ENCODE results near the gene SLC38A1.
A peak's percentile ranks its signal among the peaks of the same experiment; 100 is the strongest.

SLC38A1 gene

GRCh38 chr12:46233423-46233822 is 35.4 kb downstream of the SLC38A1 start:
- DNase-seq (ENCODE audit: low read depth in 2 of 2): no peak

GRCh38 chr12:46230983-46231382 is 37.9 kb downstream of the SLC38A1 start:
- no peak for DNase-seq (ENCODE audit: low read depth in 2 of 2)

- DNase-seq (ENCODE audit: low read depth in 2 of 2): no peak
These were observed 38.5 kb downstream of the SLC38A1 start for GRCh38 chr12:46230306-46230705.

GRCh38 chr12:46227616-46228015 is 41.2 kb downstream of the SLC38A1 start:
- DNase-seq (ENCODE audit: low read depth in 2 of 2): no peak

- DNase-seq (ENCODE audit: low read depth in 2 of 2): no peak
These were observed 44.5 kb downstream of the SLC38A1 start for GRCh38 chr12:46224386-46224785.

GRCh38 chr12:46223047-46223446 is 45.8 kb downstream of the SLC38A1 start:
- no peak for DNase-seq (ENCODE audit: low read depth in 2 of 2)

GRCh38 chr12:46222636-46223035 is 46.2 kb downstream of the SLC38A1 start:
- DNase-seq (ENCODE audit: low read depth in 2 of 2): no peak

- DNase-seq (ENCODE audit: low read depth in 2 of 2): no peak
These were observed 47.4 kb downstream of the SLC38A1 start for GRCh38 chr12:46221255-46222128.

- DNase-seq (ENCODE audit: low read depth in 2 of 2): peak; percentile 32 to 45
These were observed 48.8 kb downstream of the SLC38A1 start for GRCh38 chr12:46219877-46220655.

GRCh38 chr12:46219132-46219876 is 49.5 kb downstream of the SLC38A1 start:
- no peak for DNase-seq (ENCODE audit: low read depth in 2 of 2)

GRCh38 chr12:46218322-46219095 is 50.3 kb downstream of the SLC38A1 start:
- no peak for DNase-seq (ENCODE audit: low read depth in 2 of 2)

- DNase-seq (ENCODE audit: low read depth in 2 of 2): no peak
These were observed 51.1 kb downstream of the SLC38A1 start for GRCh38 chr12:46217541-46218321.

- peak in 1 of 2 donors; percentile 59 for DNase-seq (ENCODE audit: low read depth in 2 of 2)
These were observed 54.0 kb downstream of the SLC38A1 start for GRCh38 chr12:46214668-46215436.

GRCh38 chr12:46212108-46212982 is 56.5 kb downstream of the SLC38A1 start:
- no peak for DNase-seq (ENCODE audit: low read depth in 2 of 2)

GRCh38 chr12:46210873-46211439 is 57.9 kb downstream of the SLC38A1 start:
- DNase-seq (ENCODE audit: low read depth in 2 of 2): no peak

GRCh38 chr12:46209914-46210872 is 58.6 kb downstream of the SLC38A1 start:
- peak in 1 of 2 donors; percentile 42 for DNase-seq (ENCODE audit: low read depth in 2 of 2)

- no peak for DNase-seq (ENCODE audit: low read depth in 2 of 2)
These were observed 59.7 kb downstream of the SLC38A1 start for GRCh38 chr12:46209170-46209569.
